COLO829 (cell line): Measurements from ENCODE around the gene ABCC8.
"Not testable (repeated sequence)": the region's sequence is repeated elsewhere in the genome, so short reads cannot be mapped to it uniquely, and the experiment has no call there.

ENCODE experiments used
- DNase-seq: peaks from one replicate; pipeline ENCODE4 v3.0.0; 2012; ENCODE audit warnings: low spot score

Gene ABCC8

GRCh38 chr11:17428925-17429324 lies 47.7 kb downstream of the ABCC8 start:
- DNase-seq = no peak

GRCh38 chr11:17428261-17428660 lies 48.4 kb downstream of the ABCC8 start:
- no peak for DNase-seq

- DNase-seq = not testable (repeated sequence)
Measured at GRCh38 chr11:17426233-17426632, 50.4 kb downstream of the ABCC8 start.

- DNase-seq = no peak
Measured at GRCh38 chr11:17423533-17424310, 52.9 kb downstream of the ABCC8 start.

GRCh38 chr11:17421781-17422180 lies 54.9 kb downstream of the ABCC8 start:
- no peak for DNase-seq

GRCh38 chr11:17418444-17419081 lies 58.1 kb downstream of the ABCC8 start:
- no peak for DNase-seq

GRCh38 chr11:17416492-17416891 lies 60.2 kb downstream of the ABCC8 start:
- no peak for DNase-seq

GRCh38 chr11:17415523-17416104 lies 61.0 kb downstream of the ABCC8 start:
- DNase-seq = no peak

- DNase-seq = no peak
Measured at GRCh38 chr11:17414992-17415391, 61.7 kb downstream of the ABCC8 start.

GRCh38 chr11:17414317-17414737 lies 62.3 kb downstream of the ABCC8 start:
- DNase-seq = no peak

GRCh38 chr11:17413414-17414316 lies 63.0 kb downstream of the ABCC8 start:
- DNase-seq = no peak

GRCh38 chr11:17412488-17413180 lies 64.0 kb downstream of the ABCC8 start:
- no peak for DNase-seq

GRCh38 chr11:17411418-17411817 lies 65.2 kb downstream of the ABCC8 start:
- no peak for DNase-seq

- no peak for DNase-seq
Measured at GRCh38 chr11:17410606-17411379, 65.9 kb downstream of the ABCC8 start.

GRCh38 chr11:17408641-17409040 lies 68.0 kb downstream of the ABCC8 start:
- no peak for DNase-seq

GRCh38 chr11:17408026-17408425 lies 68.6 kb downstream of the ABCC8 start:
- DNase-seq = no peak

GRCh38 chr11:17407575-17407974 lies 69.1 kb downstream of the ABCC8 start:
- no peak for DNase-seq

GRCh38 chr11:17406818-17407149 lies 69.9 kb downstream of the ABCC8 start:
- DNase-seq = no peak

GRCh38 chr11:17406082-17406817 lies 70.4 kb downstream of the ABCC8 start:
- DNase-seq = no peak
